ENCODE results near the gene NUP214. TPM values are rescaled to one million over a fixed set of nuclear protein-coding genes. Genes with fewer than 3 reads are reported as not detected.

Gene NUP214
- total RNA-seq, 1 donor from 2014 or later, result 37.2 TPM

GRCh38 chr9:131084661-131085369 lies 40.6 kb upstream of the NUP214 start:
- no peak overlapping the region for H3K4me3 ChIP-seq (ENCODE audit: low read depth, low read length)
- no peak for DNase-seq (ENCODE audit: low read depth)
- TF ChIP-seq, protein P1, sequence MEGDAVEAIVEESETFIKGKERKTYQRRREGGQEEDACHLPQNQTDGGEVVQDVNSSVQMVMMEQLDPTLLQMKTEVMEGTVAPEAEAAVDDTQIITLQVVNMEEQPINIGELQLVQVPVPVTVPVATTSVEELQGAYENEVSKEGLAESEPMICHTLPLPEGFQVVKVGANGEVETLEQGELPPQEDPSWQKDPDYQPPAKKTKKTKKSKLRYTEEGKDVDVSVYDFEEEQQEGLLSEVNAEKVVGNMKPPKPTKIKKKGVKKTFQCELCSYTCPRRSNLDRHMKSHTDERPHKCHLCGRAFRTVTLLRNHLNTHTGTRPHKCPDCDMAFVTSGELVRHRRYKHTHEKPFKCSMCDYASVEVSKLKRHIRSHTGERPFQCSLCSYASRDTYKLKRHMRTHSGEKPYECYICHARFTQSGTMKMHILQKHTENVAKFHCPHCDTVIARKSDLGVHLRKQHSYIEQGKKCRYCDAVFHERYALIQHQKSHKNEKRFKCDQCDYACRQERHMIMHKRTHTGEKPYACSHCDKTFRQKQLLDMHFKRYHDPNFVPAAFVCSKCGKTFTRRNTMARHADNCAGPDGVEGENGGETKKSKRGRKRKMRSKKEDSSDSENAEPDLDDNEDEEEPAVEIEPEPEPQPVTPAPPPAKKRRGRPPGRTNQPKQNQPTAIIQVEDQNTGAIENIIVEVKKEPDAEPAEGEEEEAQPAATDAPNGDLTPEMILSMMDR (conservative IDR thresholded peaks at IDR 0.05; ENCODE audit: low read depth, low read length), result no peak

GRCh38 chr9:131085370-131086122 lies 39.8 kb upstream of the NUP214 start:
- H3K4me3 ChIP-seq (ENCODE audit: low read depth, low read length), result no peak overlapping the region
- TF ChIP-seq, protein P1 (conservative IDR thresholded peaks at IDR 0.05; ENCODE audit: low read depth, low read length), result no peak
- DNase-seq (ENCODE audit: low read depth), result no peak

DNA sequence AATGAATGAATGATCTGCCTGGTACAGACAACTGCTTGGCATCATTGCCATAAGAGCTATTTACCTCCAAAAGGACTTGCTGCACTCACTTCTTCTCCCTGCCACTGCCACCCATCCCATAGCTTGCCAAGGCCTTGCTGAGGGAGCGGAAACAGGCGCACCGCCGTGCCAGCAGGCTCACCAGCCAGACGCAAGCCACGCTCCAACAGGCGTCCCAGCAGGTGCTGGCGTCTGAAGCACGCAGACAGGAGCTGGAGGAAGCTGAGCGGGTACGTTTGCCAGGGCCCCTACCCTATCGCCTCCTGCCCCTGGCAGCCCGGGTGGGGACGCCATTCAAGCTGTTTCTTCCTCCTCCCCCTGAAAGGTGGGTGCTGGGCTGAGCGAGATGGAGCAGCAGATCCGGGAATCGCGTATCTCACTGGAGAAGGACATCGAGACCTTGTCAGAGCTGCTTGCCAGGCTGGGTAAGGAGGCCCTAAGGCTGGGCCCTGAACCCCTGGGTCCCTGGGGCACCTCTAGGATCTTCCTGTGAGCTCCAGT lies 38.0 kb upstream of the NUP214 start:
- TF ChIP-seq, protein P1 (conservative IDR thresholded peaks at IDR 0.05; ENCODE audit: low read depth, low read length), result no peak
- H3K4me3 ChIP-seq (ENCODE audit: low read depth, low read length), result no peak overlapping the region
- no peak for DNase-seq (ENCODE audit: low read depth)

GRCh38 chr9:131090025-131090787 lies 35.2 kb upstream of the NUP214 start:
- TF ChIP-seq, protein P1 (conservative IDR thresholded peaks at IDR 0.05; ENCODE audit: low read depth, low read length), result no peak
- H3K4me3 ChIP-seq (ENCODE audit: low read depth, low read length), result no peak overlapping the region
- DNase-seq (ENCODE audit: low read depth), result no peak

GRCh38 chr9:131091352-131091992 lies 33.9 kb upstream of the NUP214 start:
- no peak for DNase-seq (ENCODE audit: low read depth)
- TF ChIP-seq, protein P1 (conservative IDR thresholded peaks at IDR 0.05; ENCODE audit: low read depth, low read length), result no peak
- no peak overlapping the region for H3K4me3 ChIP-seq (ENCODE audit: low read depth, low read length)

- TF ChIP-seq, protein P1 (conservative IDR thresholded peaks at IDR 0.05; ENCODE audit: low read depth, low read length), result no peak
- no peak overlapping the region for H3K4me3 ChIP-seq (ENCODE audit: low read depth, low read length)
- DNase-seq (ENCODE audit: low read depth), result no peak
Measured at GRCh38 chr9:131092030-131092429, 33.4 kb upstream of the NUP214 start.
